Mesenchymal stem cell (in vitro differentiated cells and primary cell): ENCODE results near the gene TBCC.
A peak's percentile ranks its signal among the peaks of the same experiment; 100 is the strongest.

Source experiments
- DNase-seq: peaks from one replicate; pipeline ENCODE4 v3.0.0-alpha.2; 2013
- H2AFZ ChIP-seq: one replicate; pipeline ENCODE4 v1.6.1; 2013; ENCODE audit warnings: low read depth, mild to moderate bottlenecking, control low read depth, inconsistent platforms, low read length, moderate library complexity
- H2AK5ac ChIP-seq: 2 replicates; pipeline ENCODE4 v1.6.1; 2013; ENCODE audit warnings: low read length, moderate library complexity, mild to moderate bottlenecking, inconsistent platforms; ENCODE audit not compliant: severe bottlenecking
- H2BK120ac ChIP-seq: one replicate; pipeline ENCODE4 v1.6.1; 2013; ENCODE audit warnings: low read depth, mild to moderate bottlenecking, inconsistent platforms, low read length, moderate library complexity
- H2BK12ac ChIP-seq, 2 experiments: one replicate each; pipeline ENCODE4 v1.6.1; 2013; ENCODE audit warnings: inconsistent platforms in 2 of 2, low read length in 2 of 2, mild to moderate bottlenecking in 2 of 2, moderate library complexity in 2 of 2, control low read depth in 1 of 2
- H2BK15ac ChIP-seq: one replicate; pipeline ENCODE4 v1.6.1; 2013; ENCODE audit warnings: mild to moderate bottlenecking, low read depth, inconsistent platforms; ENCODE audit not compliant: poor library complexity, severe bottlenecking
- H2BK5ac ChIP-seq: 2 replicates; pipeline ENCODE4 v1.6.1; 2013; ENCODE audit warnings: low read depth, mild to moderate bottlenecking, low read length, control low read depth, inconsistent platforms; ENCODE audit not compliant: poor library complexity, severe bottlenecking
- H3K14ac ChIP-seq, 2 experiments: one replicate each; pipeline ENCODE4 v1.6.1; 2013; ENCODE audit warnings: inconsistent platforms in 2 of 2, low read length in 2 of 2, control low read depth in 1 of 2, mild to moderate bottlenecking in 1 of 2, moderate library complexity in 1 of 2
- H3K18ac ChIP-seq, 2 experiments: one replicate each; pipeline ENCODE4 v1.6.1; 2013; ENCODE audit warnings: inconsistent platforms in 2 of 2, low read length in 2 of 2, control low read depth in 1 of 2, low read depth in 1 of 2, mild to moderate bottlenecking in 1 of 2
- H3K23ac ChIP-seq, 2 experiments: one replicate each; pipeline ENCODE4 v1.6.1; 2013; ENCODE audit warnings: inconsistent platforms in 2 of 2, low read length in 2 of 2, mild to moderate bottlenecking in 2 of 2, moderate library complexity in 2 of 2, control low read depth in 1 of 2
- H3K27ac ChIP-seq: 2 replicates; pipeline ENCODE4 v1.5.1; 2013; ENCODE audit warnings: mild to moderate bottlenecking, moderate library complexity, low read length, control low read depth, inconsistent platforms; ENCODE audit not compliant: poor library complexity, severe bottlenecking
- H3K27me3 ChIP-seq, 2 experiments: 2 replicates each; pipeline versions ENCODE4 v1.6.1 to v1.7.0; 2013; ENCODE audit warnings: low read length in 2 of 2, mild to moderate bottlenecking in 2 of 2, moderate library complexity in 2 of 2, control low read depth in 1 of 2, inconsistent platforms in 1 of 2; ENCODE audit not compliant: control insufficient read depth in 1 of 2, insufficient read depth in 1 of 2
- H3K36me3 ChIP-seq, 2 experiments: 2 replicates each; pipeline versions ENCODE4 v1.6.1 to v1.7.0; 2013; ENCODE audit warnings: low read length in 2 of 2, control low read depth in 1 of 2, inconsistent platforms in 1 of 2, low read depth in 1 of 2, mild to moderate bottlenecking in 1 of 2; ENCODE audit not compliant: insufficient read depth in 2 of 2, control insufficient read depth in 1 of 2
- H3K4ac ChIP-seq, 2 experiments: one replicate each; pipeline ENCODE4 v1.6.1; 2013; ENCODE audit warnings: inconsistent platforms in 2 of 2, low read length in 2 of 2, mild to moderate bottlenecking in 2 of 2, moderate library complexity in 2 of 2, control low read depth in 1 of 2, low read depth in 1 of 2
- H3K4me1 ChIP-seq: 2 replicates; pipeline ENCODE4 v1.6.1; 2013; ENCODE audit warnings: low read depth, low read length, control low read depth; ENCODE audit not compliant: control insufficient read depth, insufficient read depth
- H3K4me2 ChIP-seq: 2 replicates; pipeline ENCODE4 v1.6.1; 2013; ENCODE audit warnings: low read length, mild to moderate bottlenecking, inconsistent platforms; ENCODE audit not compliant: poor library complexity, severe bottlenecking
- H3K4me3 ChIP-seq, 2 experiments: 2 replicates each; pipeline versions ENCODE4 v1.5.1 to v1.7.0; 2013; ENCODE audit warnings: low read length in 2 of 2, mild to moderate bottlenecking in 2 of 2, control low read depth in 1 of 2, low read depth in 1 of 2; ENCODE audit not compliant: insufficient read depth in 1 of 2
- H3K79me1 ChIP-seq: replicated peaks from 2 replicates; pipeline ENCODE4 v1.6.1; 2013; ENCODE audit warnings: mild to moderate bottlenecking, control low read depth, low read length, inconsistent platforms; ENCODE audit not compliant: poor library complexity, severe bottlenecking
- H3K9ac ChIP-seq: 2 replicates; pipeline ENCODE4 v1.7.0; 2013; ENCODE audit warnings: mild to moderate bottlenecking, low read length, moderate library complexity
- H3K9me3 ChIP-seq: 2 replicates; pipeline ENCODE4 v1.7.0; 2013; ENCODE audit warnings: mild to moderate bottlenecking, low read length; ENCODE audit not compliant: control insufficient read depth
- H4K8ac ChIP-seq: one replicate; pipeline ENCODE4 v1.6.1; 2013; ENCODE audit warnings: inconsistent platforms, mild to moderate bottlenecking, low read length, moderate library complexity
- H4K91ac ChIP-seq: one replicate; pipeline ENCODE4 v1.6.1; 2013; ENCODE audit warnings: mild to moderate bottlenecking, low read length, inconsistent platforms
- WGBS: methylation state at CpG from one replicate; pipeline ENCODE4 v1.1.7; 2013; ENCODE audit warnings: mixed read lengths; 5-methylcytosine and 5-hydroxymethylcytosine counted together

Gene TBCC

GRCh38 chr6:42783876-42784642 is 38.2 kb upstream of the TBCC start:
- Histone ChIP-seq H3K4ac (peak overlapping the region; percentile 93 to 100), H3K9me3 (no peaks in the 10 kb centered on the region), H4K8ac (peak overlapping the region; percentile 99), H3K18ac (peak overlapping the region; percentile 99 to 100), H4K91ac (peak overlapping the region; percentile 100), H2BK12ac (no peak overlapping the region), H2AK5ac (peak overlapping the region; percentile 97), H3K27ac (peak overlapping the region; percentile 75), H3K36me3 (peaks cover 4 to 6% of the 10 kb centered on the region in 2 experiments), H3K9ac (peak overlapping the region; percentile 97), H2AFZ (no peak overlapping the region), H3K27me3 (no peaks in the 10 kb centered on the region), H3K79me1 (peaks cover 14% of the 10 kb centered on the region), H3K14ac (no peak overlapping the region), H3K23ac (no peak overlapping the region), H3K4me1 (peaks cover 12% of the 10 kb centered on the region), H3K4me3 (peak overlapping the region; percentile 81 to 96), H2BK5ac (no peak overlapping the region), H2BK15ac (no peak overlapping the region), H2BK120ac (peak overlapping the region; percentile 99), H3K4me2 (peak overlapping the region; percentile 58)
- WGBS, result 0% methylated on average over 3 of the region's 10 CpGs
- no peak for DNase-seq

DNA sequence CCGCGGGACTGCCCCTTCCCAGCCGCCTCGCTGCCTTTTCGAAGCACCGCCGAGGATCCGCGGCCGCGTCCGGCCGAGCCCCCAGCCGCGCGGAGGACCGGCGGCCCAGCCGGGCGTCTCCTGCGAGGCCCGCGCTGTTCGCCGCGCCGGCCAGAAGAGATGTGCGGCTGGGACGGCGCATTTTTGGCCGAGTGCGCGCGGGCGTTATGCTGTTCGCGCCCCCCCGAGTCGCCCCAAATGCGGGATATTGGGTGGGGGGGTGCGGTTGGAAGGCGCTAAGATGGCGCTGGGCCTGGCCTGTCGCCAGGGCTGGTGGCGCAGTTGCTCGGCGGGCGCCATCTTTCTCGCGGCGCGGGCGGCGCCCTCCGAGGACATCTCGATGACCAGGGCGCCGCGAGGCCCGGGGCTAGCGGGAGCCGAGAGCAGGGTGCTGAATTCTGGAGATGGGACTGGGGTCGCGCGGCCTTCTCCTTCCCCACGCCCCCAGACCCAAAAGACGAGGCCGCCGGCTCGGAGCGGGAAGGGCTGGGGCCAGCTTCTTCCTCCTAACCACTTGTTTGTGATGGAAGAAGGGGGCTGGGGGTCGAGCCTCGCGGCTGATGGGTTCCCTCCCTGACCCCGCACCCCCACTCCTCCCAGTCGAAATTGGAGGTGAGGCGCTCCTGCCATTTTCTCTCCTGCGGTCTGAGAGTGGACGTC is 37.4 kb upstream of the TBCC start:
- Histone ChIP-seq H3K14ac (peak overlapping the region; percentile 92 to 99), H3K36me3 (peaks cover under 1 to 2% of the 10 kb centered on the region in 2 experiments), H4K8ac (peak overlapping the region; percentile 99), H3K79me1 (peaks cover 7% of the 10 kb centered on the region), H3K4me1 (peaks cover 16% of the 10 kb centered on the region), H2AFZ (peak overlapping the region; percentile 71), H2BK120ac (peak overlapping the region; percentile 99), H3K9me3 (no peaks in the 10 kb centered on the region), H2AK5ac (peak overlapping the region; percentile 97), H3K4me3 (peak overlapping the region; percentile 81 to 96), H3K18ac (peak overlapping the region; percentile 99 to 100), H4K91ac (peak overlapping the region; percentile 100), H3K23ac (peak overlapping the region; percentile 99 to 100), H3K4ac (peak overlapping the region; percentile 100), H2BK12ac (peak overlapping the region in 1 of 2 experiments; percentile 72), H3K4me2 (peak overlapping the region; percentile 65), H3K27ac (peak overlapping the region; percentile 75), H2BK15ac (peak overlapping the region; percentile 89), H2BK5ac (peak overlapping the region; percentile 100), H3K27me3 (no peaks in the 10 kb centered on the region), H3K9ac (peak overlapping the region; percentile 97)
- WGBS, result under 1% methylated on average over 50 of the region's 79 CpGs
- peak; percentile 75 for DNase-seq

DNA sequence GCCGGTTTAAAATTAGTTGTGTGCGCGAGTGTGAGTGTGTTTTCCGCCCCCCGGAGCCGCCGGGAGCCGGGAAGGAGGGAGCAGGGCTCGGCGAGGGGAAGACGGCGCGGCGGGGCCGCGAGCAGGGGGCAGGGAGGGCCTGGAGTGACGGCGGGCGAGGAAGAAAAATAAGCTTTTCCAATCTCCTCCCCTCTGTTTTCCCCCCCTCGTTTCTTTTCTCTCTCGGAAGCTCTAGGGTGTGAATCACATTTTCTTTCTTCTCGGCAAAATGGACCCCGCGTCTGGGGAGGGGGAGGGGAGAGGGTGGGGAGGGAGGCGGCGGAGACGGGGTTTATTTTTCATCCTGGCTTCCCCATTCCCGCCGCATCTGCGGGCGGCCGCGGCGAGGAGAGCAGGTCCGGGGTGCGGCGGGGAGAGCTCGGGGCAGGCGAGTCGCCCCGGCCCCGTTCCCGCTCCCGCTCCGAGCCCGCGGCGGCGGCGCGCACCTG is 36.8 kb upstream of the TBCC start:
- Histone ChIP-seq H2BK12ac (no peak overlapping the region), H3K14ac (peak overlapping the region; percentile 92 to 99), H2AFZ (no peak overlapping the region), H3K27ac (peak overlapping the region; percentile 99), H2AK5ac (peak overlapping the region; percentile 97), H3K36me3 (no peaks in the 10 kb centered on the region), H4K91ac (peak overlapping the region; percentile 100), H3K4ac (peak overlapping the region; percentile 100), H3K9ac (peak overlapping the region; percentile 97), H3K9me3 (no peaks in the 10 kb centered on the region), H3K18ac (peak overlapping the region; percentile 99 to 100), H3K4me2 (peak overlapping the region; percentile 65), H2BK120ac (peak overlapping the region; percentile 99), H2BK15ac (peak overlapping the region; percentile 89), H3K4me1 (peaks cover 16% of the 10 kb centered on the region), H2BK5ac (peak overlapping the region; percentile 100), H3K27me3 (no peaks in the 10 kb centered on the region), H4K8ac (peak overlapping the region; percentile 99), H3K79me1 (peaks cover 7% of the 10 kb centered on the region), H3K4me3 (peak overlapping the region; percentile 81 to 96), H3K23ac (peak overlapping the region; percentile 99 to 100)
- 0% methylated on average over 13 of the region's 51 CpGs for WGBS
- DNase-seq, result peak; percentile 93
